ENCODE data around the gene AHCYL2.
"Not testable (repeated sequence)": the region's sequence is repeated elsewhere in the genome, so short reads cannot be mapped to it uniquely, and the experiment has no call there.

The AHCYL2 gene

GRCh38 chr7:129453510-129454248, 228.8 kb downstream of the AHCYL2 start:
- no peak for DNase-seq (ENCODE audit: low read depth in 3 of 3)

DNA sequence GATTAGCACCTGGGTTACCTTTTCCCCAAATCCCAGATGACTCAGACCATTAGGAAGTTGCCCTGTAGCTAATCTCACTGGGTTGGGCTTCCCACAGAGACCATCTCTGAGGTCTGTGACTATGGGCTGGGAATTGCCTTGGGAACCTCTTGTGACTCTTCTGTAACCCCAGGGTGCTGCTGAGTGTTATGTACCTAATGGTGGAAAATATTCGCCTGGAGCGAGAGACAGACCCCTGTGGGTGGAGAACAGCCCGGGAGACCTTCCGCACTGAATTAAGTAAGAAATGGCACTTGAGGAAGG, 229.4 kb downstream of the AHCYL2 start:
- DNase-seq (ENCODE audit: low read depth in 3 of 3), result no peak

DNA sequence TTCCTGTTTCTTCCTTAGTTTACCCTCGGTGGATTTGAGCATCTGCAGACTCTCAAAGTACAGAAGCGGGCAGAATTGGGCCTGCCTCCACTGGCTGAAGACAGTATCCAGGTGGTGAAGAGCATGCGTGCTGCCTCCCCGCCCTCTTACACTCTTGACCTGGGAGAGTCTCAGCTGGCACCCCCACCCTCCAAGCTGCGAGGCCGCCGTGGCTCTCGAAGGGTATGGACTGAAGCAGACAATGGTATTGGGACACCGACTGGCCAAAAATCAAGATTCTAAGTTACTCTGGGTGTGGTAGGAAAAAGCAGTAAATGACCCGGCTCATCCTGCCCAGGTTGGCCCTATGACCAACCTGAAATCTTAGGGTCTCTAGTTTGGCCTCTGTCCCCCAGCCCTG, 231.6 kb downstream of the AHCYL2 start:
- no peak for DNase-seq (ENCODE audit: low read depth in 3 of 3)

GRCh38 chr7:129457101-129457500, 232.3 kb downstream of the AHCYL2 start:
- DNase-seq (ENCODE audit: low read depth in 3 of 3), result no peak

- no peak for DNase-seq (ENCODE audit: low read depth in 3 of 3)
Observed at GRCh38 chr7:129458171-129458570, 233.3 kb downstream of the AHCYL2 start.

DNA sequence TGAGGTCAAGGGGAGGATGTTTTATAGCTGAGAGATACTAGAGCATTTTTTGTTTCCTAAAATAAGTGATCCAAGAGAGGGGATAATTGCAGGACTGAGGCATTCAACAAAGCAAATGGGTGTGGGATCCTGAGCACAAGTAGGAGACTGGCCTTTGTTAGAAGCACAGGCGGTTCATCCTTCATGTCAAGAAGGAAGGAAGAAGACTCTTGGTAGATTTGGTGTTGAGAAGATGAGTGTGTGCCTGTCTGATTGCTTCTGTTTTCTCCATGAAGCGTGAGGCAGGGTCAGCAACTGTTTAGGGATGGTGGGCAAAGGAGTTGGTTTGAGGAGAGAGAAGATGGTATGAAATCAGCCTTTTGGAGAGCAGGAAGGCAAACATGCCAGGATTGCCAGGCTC, 237.0 kb downstream of the AHCYL2 start:
- DNase-seq (ENCODE audit: low read depth in 3 of 3), result no peak

GRCh38 chr7:129462420-129462819, 237.6 kb downstream of the AHCYL2 start:
- DNase-seq (ENCODE audit: low read depth in 3 of 3), result no peak

GRCh38 chr7:129464194-129464593, 239.4 kb downstream of the AHCYL2 start:
- DNase-seq (ENCODE audit: low read depth in 3 of 3), result no peak

GRCh38 chr7:129465080-129465479, 240.2 kb downstream of the AHCYL2 start:
- no peak for DNase-seq (ENCODE audit: low read depth in 3 of 3)

- DNase-seq (ENCODE audit: low read depth in 3 of 3), result no peak
Observed at GRCh38 chr7:129466796-129467195, 242.0 kb downstream of the AHCYL2 start.

- no peak for DNase-seq (ENCODE audit: low read depth in 3 of 3)
Observed at GRCh38 chr7:129468087-129468486, 243.3 kb downstream of the AHCYL2 start.

- DNase-seq (ENCODE audit: low read depth in 3 of 3), result no peak
Observed at GRCh38 chr7:129468547-129468946, 243.7 kb downstream of the AHCYL2 start.

DNA sequence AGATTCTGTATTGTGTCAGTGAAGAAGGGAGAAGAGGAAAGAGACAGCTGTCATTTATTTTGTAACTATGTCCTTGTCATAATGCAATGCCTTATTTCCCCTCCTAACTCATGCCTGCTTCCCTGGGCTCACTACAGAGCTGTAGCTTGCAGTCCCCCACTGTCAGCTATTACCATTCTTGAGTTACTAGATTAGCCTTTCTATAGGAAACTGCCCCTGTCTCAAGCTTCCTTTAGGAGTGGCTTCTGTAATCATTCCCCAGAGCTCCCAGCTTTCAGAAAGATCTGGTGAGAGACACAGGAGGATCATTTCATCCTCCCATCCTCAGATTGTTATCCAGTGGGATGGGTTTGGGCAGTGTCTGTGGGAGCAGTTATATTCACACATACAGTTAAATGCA, 245.1 kb downstream of the AHCYL2 start:
- DNase-seq (ENCODE audit: low read depth in 3 of 3), result no peak

GRCh38 chr7:129470411-129470810, 245.6 kb downstream of the AHCYL2 start:
- no peak for DNase-seq (ENCODE audit: low read depth in 3 of 3)

DNA sequence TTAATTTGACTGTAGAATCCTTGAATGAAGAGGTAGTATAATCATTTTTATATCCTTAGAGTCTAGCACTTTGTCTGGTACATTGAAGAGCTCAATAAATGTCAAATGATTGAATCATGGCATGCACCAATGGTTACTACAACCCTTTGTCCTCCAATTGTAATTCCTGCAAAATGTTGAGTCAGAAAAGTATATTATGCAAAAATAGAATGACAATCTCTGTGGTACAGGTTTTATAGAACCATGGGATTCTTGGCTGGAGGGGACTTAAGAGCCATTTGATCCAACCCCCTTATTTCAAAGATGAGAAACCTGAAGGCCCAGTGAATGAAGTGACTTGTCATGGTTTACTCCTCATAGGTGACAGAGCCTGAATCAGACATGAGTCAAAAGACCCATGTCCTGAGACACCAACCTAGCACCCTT, 246.6 kb downstream of the AHCYL2 start:
- DNase-seq (ENCODE audit: low read depth in 3 of 3), result no peak

- not testable (repeated sequence) for DNase-seq (ENCODE audit: low read depth in 3 of 3)
Observed at GRCh38 chr7:129475931-129476330, 251.1 kb downstream of the AHCYL2 start.

DNA sequence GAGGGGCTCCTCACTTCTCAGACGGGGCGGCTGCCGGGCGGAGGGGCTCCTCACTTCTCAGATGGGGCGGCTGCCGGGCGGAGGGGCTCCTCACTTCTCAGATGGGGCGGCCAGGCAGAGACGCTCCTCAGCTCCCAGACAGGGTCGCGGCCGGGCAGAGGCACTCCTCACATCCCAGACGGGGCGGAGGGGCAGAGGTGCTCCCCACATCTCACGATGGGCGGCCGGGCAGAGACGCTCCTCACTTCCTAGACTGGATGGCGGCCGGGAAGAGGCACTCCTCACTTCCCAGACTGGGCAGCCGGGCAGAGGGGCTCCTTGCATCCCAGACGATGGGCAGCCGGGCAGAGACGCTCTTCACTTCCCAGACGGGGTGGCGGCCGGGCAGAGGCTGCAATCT, 251.6 kb downstream of the AHCYL2 start:
- DNase-seq (ENCODE audit: low read depth in 3 of 3), result not testable (repeated sequence)
